Neural cell (in vitro differentiated cells): ENCODE data around the gene CST11.

Source experiments
- EP300 ChIP-seq: fragments of 450-650 bp; conservative IDR thresholded peaks from 2 replicates; pipeline ENCODE4 v1.6.1; 2014; ENCODE audit warnings: antibody characterized with exemption, mild to moderate bottlenecking, moderate library complexity; ENCODE audit not compliant: poor library complexity, severe bottlenecking
- TF ChIP-seq, protein P1 (sequence below): IDR thresholded peaks from 2 replicates; pipeline ENCODE4 v1.6.1; 2012; ENCODE audit warnings: borderline replicate concordance

GRCh38 chr20:23409800-23410199 lies 42.9 kb downstream of the CST11 start:
- TF ChIP-seq, protein P1, sequence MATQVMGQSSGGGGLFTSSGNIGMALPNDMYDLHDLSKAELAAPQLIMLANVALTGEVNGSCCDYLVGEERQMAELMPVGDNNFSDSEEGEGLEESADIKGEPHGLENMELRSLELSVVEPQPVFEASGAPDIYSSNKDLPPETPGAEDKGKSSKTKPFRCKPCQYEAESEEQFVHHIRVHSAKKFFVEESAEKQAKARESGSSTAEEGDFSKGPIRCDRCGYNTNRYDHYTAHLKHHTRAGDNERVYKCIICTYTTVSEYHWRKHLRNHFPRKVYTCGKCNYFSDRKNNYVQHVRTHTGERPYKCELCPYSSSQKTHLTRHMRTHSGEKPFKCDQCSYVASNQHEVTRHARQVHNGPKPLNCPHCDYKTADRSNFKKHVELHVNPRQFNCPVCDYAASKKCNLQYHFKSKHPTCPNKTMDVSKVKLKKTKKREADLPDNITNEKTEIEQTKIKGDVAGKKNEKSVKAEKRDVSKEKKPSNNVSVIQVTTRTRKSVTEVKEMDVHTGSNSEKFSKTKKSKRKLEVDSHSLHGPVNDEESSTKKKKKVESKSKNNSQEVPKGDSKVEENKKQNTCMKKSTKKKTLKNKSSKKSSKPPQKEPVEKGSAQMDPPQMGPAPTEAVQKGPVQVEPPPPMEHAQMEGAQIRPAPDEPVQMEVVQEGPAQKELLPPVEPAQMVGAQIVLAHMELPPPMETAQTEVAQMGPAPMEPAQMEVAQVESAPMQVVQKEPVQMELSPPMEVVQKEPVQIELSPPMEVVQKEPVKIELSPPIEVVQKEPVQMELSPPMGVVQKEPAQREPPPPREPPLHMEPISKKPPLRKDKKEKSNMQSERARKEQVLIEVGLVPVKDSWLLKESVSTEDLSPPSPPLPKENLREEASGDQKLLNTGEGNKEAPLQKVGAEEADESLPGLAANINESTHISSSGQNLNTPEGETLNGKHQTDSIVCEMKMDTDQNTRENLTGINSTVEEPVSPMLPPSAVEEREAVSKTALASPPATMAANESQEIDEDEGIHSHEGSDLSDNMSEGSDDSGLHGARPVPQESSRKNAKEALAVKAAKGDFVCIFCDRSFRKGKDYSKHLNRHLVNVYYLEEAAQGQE, result no peak
- no peak for TF ChIP-seq EP300
